Left forelimb (tissue), 1 donor: ENCODE measurements around the gene KCTD7.
"Not testable (repeated sequence)": the region's sequence is repeated elsewhere in the genome, so short reads cannot be mapped to it uniquely, and the experiment has no call there.

Experiments
- DNase-seq: peaks from one replicate; pipeline ENCODE4 v3.0.0-alpha.2; 2018; ENCODE audit warnings: low spot score

Gene KCTD7

DNA sequence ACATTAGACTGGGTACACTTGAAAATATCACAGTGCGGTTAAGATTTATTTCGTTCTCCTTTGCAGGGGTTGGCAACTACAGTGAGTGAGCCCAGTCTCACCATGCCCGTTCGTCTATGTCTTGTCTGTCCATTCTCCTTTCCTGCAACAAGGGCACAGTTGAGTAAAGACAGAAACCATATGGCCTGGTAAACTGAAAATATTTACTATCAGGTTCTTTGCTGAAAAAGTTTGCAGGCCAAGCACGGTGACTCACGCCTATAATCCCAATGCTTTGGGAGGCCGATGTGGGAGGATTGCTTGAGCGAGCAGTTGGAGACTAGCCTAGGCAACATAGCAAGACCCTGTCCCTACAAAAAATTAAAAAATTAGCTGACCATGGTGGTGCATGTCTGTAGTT, 11.4 kb upstream of the KCTD7 start:
- DNase-seq: no peak

DNA sequence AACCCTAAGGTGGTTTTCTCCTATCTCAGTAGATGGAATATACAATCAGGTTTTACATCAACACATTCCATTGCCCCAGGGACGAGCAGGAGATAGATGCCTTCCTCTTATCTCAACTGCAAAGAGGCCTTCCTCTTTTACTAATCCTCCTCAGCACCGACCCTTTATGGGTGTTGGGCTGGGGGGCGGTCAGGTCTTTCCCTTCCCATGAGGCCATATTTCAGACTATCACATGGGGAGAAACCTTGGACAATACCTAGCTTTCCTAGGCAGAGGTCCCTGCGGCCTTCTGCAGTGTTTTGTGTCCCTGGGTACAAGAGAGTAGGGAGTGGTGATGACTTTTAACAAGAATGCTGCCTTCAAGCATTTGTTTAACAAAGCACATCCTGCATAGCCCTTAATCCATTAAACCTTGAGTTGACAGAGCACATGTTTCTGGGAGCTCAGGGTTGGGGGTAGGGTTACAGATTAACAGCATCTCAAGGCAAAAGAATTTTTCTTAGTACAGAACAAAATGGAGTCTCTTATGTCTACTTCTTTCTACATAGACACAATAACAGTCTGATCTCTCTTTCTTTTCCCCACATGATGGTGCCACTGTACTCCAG, 9.2 kb upstream of the KCTD7 start:
- not testable (repeated sequence) for DNase-seq

DNA sequence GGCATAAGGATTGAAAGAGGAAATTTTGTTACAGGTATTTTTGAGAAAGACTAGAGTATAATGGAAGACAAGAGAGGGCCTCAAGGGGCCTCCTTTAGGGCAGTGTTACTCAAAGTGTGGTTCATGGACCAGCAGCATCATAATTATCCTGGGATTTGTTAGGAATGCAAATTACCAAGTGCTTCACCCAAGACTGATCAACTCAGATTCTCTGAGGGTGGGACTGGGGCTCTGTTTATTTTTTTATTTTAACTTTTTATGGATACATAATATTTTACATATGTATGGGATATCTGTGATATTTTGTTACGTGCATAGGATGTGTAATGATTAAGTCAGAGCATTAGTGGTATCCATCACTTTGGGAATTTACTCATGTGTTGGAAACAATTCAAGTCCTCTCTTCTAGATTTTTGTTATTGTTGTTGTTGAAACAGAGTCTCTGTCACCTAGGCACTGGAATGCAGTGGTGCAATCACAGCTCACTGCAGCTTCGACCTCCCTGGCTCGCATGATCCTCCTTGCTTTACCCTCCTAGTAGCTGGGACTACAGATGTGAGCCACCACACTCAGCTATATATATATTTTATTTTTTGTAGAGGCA, 2.2 kb upstream of the KCTD7 start:
- DNase-seq: no peak

DNA sequence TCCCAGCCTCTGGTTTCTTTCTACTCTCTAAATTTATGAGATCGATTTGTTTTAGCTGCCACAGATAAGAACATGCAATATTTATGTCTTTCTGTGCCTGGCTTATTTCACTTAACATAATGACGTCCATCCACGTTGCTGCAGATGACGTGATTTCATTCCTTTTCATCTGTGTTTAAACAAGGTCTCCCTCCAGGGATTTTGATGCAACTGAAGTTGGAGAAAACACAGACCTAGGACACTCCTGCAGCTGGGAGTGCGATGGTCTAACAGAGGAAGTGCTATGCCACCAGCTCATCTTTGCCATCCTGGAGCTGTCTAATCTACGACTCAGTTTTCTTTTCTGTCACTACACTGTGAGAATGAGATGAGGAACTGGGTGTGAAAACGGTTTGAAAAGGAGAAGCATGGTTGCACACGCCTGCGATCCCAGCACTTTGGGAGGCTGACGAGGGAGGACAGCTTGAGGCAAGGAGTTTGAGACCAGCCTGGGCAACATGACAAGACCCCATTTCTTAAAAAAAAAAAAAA, 1.5 kb upstream of the KCTD7 start:
- no peak for DNase-seq

DNA sequence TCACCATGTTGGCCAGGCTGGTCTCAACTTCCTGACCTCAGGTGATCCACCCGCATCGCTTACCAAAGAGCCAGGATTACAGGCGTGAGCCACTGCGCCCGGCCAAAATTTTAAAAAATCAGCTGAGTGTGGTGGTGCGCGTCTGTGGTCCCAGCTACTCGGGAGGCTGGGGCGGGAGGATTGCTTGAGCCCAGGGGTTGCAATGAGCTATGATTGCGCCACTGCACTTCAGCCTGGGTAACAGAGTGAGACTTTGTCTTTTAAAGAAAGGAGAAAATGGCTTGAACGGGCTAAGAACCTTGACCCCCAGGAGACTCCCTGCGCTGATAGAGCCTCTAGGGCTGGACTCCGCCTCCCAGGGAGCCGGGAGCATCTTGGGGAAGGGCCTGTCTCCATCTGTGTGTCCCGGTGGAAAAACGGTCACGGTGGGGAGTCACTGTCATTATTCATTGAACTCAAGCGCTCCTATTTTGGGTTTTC, 760 bp upstream of the KCTD7 start:
- DNase-seq: no peak

DNA sequence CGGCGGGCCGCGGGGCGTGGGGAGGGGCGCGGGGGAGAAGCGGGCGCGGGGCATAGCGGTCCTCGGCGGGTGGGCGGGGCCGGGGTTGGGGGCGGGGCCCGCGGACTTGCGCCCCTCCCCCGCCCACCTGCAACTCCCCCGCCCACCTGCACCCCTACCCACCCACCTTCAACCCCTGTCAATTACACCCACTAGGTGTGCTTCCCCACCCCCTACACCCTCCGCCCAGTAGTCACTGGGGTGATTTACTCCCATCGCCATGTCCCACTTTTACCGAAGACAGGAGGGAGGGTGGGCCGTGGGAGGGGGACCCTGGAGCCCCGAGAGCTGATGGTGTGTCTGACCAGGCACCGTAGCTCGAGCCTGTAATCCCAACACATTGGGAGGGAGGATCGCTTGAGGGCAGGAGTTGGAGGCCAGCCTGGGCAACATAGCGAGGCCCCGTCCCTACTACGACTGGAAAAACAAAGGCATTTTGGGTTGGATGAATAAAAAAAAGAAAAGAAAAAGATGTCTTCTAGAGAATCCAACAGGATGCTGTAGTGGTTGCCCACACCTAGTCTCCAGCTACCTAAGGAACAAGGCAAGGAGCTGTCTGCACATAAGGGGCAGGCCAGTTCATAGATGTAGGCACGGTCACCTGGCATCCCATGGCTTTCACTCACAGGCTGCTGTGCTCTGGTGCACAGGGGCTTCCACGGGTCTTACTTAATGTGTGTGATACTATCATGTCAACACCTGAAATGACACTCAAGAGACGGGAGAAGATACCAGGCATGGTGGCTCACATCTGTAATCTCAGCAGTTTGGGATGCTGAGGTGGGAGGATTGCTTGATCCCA, 761 bp downstream of the KCTD7 start:
- DNase-seq: peak; percentile 67

DNA sequence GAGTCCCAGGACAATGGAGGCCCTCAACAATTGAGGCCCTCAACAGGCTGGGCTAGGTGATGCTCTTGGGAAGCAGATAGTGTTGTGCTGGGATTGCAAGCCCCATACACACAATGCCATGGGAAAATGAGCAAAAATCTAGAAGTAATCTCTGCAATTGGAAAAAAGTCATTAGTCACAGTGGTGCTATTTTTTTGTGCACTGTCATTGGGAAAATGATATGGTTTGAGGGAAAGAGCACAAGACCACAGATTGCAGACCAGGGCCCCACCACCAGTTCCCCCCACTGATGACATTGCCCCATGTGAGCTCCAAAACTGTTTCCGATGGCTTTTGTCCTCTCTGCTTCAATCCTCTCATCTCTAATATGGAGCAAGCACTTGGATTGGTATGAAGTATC, 1.9 kb downstream of the KCTD7 start:
- DNase-seq: no peak

DNA sequence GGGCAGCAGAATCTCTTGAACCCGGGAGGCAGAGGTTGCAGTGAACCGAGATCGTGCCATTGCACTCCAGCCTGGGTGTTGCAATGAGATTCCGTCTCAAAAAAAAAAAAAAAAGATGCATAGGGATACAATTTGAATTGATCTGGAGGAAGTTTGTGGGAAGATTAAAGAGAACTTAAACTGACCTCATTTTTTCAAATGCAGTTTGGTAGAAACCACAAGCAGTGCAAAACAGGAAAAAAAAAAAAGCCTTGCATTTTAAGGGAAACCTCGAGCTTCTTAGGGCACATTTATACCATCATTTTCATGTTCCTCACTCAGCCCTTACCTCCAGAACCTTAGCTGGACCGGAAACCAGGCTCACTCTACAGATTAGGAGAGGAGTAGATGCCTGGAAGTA, 2.8 kb downstream of the KCTD7 start:
- no peak for DNase-seq

DNA sequence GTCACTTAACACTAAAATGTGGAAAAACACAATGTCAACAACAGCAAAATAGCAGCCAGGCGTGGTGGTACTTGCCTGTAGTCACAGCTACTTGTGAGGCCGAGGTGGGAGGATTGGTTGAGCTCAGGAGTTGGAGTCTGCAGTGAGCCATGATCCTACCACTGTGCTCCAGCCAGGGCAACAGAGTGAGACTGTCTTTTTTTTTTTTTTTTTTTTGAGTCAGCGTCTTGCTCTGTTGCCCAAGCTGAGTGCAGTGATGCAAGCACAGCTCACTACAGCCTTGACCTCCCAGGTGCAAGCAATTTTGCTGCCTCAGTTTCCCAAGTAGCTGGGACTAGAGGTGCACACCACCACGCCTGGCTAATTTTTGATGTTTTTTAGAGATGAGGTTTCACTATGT, 6.1 kb downstream of the KCTD7 start:
- no peak for DNase-seq

DNA sequence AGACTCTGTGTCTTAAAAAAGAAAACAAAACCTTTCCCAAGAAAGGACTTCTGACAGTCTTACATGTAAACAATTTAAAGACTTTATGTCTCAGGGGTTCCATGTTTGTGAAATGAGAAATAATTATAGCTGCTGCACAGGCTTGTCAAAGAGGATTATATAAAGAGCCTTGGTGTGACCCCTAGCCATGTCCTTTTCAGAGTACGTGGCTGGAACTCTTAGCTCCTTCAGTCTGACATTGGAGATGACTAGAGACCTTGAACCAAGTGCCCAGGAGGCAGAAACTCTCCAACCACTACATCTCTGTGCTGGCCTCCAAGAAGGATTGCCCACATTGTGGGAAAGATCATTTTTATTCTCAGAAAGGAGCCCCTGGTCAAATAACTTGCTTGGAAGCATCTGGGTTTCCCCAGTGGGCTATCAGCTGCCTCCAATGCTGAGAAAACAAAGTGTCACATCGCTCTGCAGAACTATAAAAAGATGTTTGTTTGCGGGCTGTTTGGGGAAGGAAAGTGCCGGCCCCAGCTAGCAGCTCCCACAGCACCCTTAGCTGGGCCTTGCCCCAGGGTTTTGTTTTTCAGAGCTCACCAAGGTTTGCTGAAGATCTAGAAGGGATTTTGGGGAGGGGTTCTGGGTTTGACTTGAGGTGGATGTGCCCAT, 6.8 kb downstream of the KCTD7 start:
- DNase-seq: not testable (repeated sequence)

DNA sequence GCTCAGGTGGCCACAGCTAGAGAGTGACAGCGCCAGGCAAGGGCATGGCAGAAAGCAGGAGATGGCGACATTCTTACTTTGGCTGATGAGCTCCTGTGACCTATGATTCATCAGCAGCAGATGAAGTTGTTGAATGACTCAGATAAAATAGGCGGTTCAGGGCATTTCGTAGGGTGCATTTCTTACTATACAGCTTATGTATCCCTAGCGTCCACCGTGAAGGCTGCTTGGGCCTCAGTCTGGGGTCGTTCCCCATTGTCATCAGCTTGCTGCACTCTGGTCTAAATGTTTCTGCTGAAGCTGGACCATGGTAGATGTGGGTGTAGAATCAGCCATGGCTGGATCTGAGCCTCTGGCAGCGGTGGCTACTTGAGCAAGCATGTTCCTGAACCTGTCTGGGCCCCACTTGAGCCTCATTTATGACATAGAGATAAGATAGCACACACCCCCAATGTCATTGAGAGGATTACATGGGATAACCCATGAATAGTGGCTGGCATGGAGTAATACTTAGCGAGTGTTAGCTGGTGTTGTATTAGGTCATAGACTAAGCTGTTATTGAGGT, 7.4 kb downstream of the KCTD7 start:
- not testable (repeated sequence) for DNase-seq

DNA sequence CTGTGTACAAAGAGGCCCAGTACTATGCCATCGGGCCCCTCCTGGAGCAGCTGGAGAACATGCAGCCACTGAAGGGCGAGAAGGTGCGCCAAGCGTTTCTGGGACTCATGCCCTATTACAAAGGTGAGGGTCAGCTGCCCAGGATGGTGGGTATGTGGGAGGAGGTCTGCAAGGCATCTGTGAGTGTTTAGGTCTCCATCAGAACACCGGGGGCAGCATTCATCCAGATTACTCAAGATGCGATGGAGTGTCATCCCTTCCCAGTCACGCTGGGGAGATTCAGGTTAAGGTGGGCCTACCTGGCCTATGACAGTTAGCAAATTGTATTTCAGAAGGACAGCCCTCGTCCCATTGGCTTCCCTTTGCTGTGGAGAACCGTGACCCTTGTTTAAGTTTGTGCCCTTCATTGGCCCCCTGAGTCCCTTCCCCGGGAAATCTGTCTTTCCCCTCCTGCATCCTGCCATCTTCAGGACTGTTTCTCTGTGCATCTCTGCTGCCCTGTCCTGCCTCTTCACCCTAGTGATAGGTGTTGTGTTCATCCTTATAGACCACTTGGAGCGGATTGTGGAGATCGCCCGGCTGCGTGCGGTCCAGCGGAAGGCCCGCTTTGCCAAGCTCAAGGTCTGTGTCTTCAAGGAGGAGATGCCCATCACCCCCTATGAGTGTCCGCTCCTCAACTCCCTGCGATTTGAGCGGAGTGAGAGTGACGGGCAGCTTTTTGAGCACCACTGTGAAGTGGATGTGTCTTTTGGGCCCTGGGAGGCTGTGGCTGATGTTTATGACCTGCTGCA, 9.8 kb downstream of the KCTD7 start:
- DNase-seq: no peak

DNA sequence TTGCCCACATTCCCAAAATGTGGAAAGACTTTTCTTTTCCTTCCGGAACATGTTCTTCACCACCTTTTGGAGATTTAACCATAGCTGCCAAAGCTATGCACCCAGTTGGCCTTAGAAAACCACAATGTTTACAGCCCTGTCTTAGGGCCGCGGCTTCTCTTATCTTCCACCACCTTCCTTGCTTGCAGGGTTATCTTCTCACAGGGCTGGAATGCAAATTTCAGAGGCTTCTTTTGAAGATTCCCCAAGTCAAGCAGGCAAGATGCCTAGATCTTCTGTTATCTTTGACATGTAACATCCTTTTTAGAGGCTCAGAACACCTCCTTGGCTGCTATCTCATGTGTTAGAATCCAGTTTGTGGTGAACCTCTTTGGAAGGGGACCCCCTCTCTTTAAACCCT, 11.1 kb downstream of the KCTD7 start:
- DNase-seq: no peak

DNA sequence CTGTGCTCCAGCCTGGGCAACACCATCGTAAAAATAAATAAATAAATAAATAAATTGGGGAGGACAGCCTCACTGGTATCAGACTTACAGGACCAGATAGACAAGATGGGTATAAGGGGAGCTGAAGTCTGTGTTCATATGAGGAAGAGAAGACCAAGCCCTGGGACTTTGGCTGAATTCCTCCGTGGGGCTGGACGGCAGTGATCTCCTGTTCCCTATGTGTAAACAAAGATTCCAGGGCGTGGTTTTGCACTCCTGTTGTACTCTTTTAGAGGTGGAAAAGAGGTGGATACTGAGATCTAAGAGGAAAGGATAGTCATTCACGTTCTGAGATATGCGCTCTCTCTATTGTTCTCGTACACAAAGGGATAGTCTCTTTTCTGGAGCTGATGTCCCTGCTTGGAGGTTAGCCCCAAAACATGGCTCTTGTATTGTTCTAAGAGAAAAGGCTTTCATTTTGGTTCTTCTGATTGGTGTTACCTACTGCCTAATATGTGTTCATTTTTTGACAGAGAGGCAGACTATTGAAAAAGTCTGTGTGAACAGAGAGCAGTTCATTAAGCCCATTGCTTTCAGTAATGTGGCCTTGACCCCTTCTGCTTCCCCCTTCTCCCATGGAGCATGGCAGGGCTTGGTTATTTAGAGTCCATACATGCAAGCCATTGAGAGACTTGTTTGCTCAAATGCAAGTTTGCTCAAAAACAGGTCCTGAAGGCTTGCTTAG, 12.3 kb downstream of the KCTD7 start:
- DNase-seq: no peak

DNA sequence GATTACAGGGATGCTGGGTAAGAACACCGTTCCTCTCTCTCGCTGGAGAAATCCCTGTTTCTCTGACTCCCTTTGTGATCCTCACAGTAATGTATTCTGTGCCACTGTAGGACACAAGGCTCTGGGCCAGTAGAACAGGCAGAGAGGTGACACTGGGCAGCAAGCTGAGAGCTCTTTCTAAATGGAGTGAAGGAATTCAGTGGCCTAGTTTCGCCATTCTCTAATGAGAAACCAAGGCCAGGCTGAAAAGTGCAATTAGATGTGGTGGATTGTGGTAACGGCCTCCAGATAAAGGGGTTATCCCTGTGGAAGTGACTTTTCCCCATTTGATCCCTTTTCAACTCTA, 12.8 kb downstream of the KCTD7 start:
- DNase-seq: no peak

DNA sequence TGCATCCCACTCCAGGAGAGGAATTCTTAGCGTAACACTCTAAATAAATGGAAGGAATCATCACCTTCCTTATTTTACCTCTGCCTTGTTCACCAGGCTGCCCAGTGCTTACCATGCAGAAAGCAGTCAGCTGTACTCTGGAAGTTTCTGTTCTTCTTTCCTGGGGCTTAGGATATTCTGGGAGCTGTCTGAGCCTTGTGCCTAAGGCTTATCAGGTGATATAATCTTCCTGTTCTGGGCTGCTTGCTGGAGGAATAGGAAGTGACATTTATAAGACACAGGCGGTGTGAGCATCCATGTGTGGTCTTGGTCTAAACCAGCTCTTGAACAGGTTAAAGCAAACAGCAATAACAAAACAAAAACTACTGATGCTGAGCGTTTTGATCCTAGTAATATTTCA, 13.5 kb downstream of the KCTD7 start:
- no peak for DNase-seq

DNA sequence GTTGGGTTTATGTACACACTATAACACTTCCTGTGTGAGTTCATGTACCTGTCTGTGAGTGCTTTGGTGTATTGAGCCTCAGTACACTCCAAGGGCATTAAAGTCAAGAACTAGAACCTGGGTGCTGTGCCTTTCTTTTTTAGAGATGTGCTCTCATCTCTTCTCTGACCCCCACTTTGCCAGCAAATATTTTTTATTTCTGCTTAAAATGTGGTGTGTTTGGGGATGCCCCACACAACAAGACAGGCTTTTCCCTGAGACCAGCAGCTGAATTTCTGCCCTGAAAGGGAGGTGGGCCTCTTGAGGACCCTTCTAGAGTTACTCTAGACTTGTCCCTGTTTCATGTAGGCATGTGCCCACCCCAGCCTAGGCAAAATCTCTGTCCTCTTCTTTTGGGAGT, 14.3 kb downstream of the KCTD7 start:
- no peak for DNase-seq

DNA sequence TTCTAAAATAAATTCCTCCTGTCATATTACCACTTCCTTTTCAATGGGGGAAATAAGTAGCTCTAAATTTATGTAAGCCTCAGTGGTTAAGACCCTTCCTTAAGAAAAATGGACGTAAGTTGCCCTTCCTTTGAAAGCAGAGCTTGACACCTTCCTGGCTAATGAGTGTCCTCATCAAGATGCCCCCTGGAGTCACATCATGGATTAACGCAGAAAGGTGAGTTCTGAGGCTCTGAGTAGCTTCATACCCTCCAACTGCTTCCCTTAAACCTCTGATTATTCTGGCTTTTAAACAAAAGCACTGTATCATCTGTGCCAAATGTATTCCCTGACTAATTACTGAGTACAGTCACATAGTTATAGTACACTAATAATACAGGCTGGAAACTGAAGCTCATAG, 14.7 kb downstream of the KCTD7 start:
- no peak for DNase-seq

DNA sequence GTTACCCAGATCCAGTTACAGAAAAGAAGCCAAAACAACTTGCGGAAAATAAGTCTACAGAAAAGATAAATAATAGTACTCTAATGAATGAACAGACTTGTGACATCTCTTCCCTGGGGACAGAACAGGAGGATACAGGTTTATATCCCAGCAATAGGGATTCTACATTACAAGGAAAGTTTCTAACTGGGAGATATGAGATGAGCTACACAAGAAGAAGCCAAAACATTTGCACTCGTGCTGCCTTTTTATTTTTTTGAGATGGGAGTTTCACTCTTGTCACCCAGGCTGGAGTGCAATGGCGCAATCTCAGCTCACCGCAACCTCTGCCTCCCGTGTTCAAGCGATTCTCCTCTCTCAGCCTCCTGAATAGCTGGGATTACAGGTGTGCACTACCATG, 22.3 kb downstream of the KCTD7 start:
- DNase-seq: not testable (repeated sequence)

DNA sequence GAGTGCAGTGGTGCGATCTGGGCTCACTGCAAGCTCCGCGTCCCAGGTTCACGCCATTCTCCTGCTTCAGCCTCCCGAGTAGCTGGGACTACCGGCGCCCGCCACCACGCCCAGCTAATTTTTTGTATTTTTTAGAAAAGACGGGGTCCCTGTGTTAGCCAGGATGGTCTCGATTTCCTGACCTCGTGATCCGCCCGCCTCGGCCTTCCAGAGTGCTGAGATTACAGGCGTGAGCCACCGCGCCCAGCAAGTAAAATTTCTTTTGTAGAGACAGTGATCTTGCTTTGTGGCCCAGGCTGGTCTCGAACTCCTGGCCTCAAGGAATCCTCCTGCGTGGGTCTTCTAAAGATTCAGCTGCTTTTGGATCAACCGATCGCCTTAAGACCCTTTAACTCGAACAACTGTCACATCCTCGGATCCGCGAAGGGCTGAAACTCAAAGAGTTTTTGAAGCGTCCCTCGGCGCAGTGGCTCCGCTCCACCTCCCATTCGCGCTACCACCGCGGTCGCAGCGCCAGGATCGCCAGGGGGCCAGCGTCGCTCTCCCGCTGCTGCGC, 25.1 kb downstream of the KCTD7 start:
- not testable (repeated sequence) for DNase-seq
